Neural progenitor cell (in vitro differentiated cells): Measurements from ENCODE around the gene RBM45.

Experiments used
- CTCF ChIP-seq: fragments of 200-600 bp; sonication (generic); IDR thresholded peaks from 2 replicates; pipeline ENCODE4 v1.5.1; 2017; ENCODE audit warnings: antibody characterized with exemption, mild to moderate bottlenecking
- EZH2 ChIP-seq: fragments of 200-600 bp; sonication (generic); IDR thresholded peaks from 2 replicates; pipeline ENCODE4 v1.6.1; 2017; ENCODE audit warnings: antibody characterized with exemption, mild to moderate bottlenecking, moderate library complexity
- EZH2phosphoT487 ChIP-seq: fragments of 200-600 bp; sonication (generic); IDR thresholded peaks from 2 replicates; pipeline ENCODE4 v1.6.1; 2017; ENCODE audit warnings: antibody characterized with exemption

GRCh38 chr2:178152033-178152432 is 39.8 kb downstream of the RBM45 start:
- TF ChIP-seq CTCF (no peak), EZH2phosphoT487 (no peak), EZH2 (no peak)
